ENCODE data around the gene VGLL4. TPM values are rescaled to one million over a fixed set of nuclear protein-coding genes. Genes with fewer than 3 reads are reported as not detected.

The VGLL4 gene
- total RNA-seq, 1 experiment from 2014 or later: 26.9 TPM

DNA sequence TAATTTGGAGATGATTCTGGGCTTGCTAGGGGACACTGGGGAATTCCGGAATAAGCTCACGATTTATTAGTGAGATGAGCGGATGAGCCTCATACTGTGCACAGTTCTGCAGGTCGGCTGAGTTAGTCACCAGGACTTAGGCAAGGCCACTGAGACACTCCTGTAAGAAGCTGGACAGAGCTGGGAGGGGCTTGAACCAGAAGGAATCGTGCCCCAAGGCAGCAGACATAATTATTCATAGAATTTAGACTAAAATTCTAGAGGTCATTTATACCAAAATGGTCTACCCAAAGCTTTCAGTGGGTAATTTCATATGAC lies 121.4 kb downstream of the VGLL4 start:
- H3K9me3 ChIP-seq (ENCODE audit: control insufficient read depth in 1 of 2, insufficient read depth in 1 of 2, low read depth in 1 of 2, low read length in 2 of 2): no peaks in the 10 kb centered on the region
- H3K9me2 ChIP-seq (ENCODE audit: insufficient read depth): no peaks in the 10 kb centered on the region
- H3K79me2 ChIP-seq (ENCODE audit: insufficient read depth, low read length): no peaks in the 10 kb centered on the region
- CTCF ChIA-PET: no interaction called here
- H3K4me1 ChIP-seq (ENCODE audit: control insufficient read depth in 1 of 2, insufficient read depth in 2 of 2, low read length in 2 of 2): peaks cover 7 to 14% of the 10 kb centered on the region in 2 experiments; a peak in 2 of 4 replicates
- DNase-seq (ENCODE audit: low read depth, low spot score) (no peak), ATAC-seq (no peak)
- no peak for TF ChIP-seq SP1 (IDR thresholded peaks at IDR 0.05; ENCODE audit: low read depth)
- no peak for TF ChIP-seq ZFX (IDR thresholded peaks at IDR 0.05)
- TF ChIP-seq, protein P1, sequence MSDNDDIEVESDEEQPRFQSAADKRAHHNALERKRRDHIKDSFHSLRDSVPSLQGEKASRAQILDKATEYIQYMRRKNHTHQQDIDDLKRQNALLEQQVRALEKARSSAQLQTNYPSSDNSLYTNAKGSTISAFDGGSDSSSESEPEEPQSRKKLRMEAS (IDR thresholded peaks at IDR 0.05): no peak
- TF ChIP-seq, protein P2, sequence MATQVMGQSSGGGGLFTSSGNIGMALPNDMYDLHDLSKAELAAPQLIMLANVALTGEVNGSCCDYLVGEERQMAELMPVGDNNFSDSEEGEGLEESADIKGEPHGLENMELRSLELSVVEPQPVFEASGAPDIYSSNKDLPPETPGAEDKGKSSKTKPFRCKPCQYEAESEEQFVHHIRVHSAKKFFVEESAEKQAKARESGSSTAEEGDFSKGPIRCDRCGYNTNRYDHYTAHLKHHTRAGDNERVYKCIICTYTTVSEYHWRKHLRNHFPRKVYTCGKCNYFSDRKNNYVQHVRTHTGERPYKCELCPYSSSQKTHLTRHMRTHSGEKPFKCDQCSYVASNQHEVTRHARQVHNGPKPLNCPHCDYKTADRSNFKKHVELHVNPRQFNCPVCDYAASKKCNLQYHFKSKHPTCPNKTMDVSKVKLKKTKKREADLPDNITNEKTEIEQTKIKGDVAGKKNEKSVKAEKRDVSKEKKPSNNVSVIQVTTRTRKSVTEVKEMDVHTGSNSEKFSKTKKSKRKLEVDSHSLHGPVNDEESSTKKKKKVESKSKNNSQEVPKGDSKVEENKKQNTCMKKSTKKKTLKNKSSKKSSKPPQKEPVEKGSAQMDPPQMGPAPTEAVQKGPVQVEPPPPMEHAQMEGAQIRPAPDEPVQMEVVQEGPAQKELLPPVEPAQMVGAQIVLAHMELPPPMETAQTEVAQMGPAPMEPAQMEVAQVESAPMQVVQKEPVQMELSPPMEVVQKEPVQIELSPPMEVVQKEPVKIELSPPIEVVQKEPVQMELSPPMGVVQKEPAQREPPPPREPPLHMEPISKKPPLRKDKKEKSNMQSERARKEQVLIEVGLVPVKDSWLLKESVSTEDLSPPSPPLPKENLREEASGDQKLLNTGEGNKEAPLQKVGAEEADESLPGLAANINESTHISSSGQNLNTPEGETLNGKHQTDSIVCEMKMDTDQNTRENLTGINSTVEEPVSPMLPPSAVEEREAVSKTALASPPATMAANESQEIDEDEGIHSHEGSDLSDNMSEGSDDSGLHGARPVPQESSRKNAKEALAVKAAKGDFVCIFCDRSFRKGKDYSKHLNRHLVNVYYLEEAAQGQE (IDR thresholded peaks at IDR 0.05; ENCODE audit: low read depth): no peak
- no peak for TF ChIP-seq YY1 (IDR thresholded peaks at IDR 0.05; ENCODE audit: extremely low read depth, insufficient replicate concordance, low read depth, low read length)
- TF ChIP-seq CBX3 (IDR thresholded peaks at IDR 0.05; ENCODE audit: low read depth): no peak
- no peak for TF ChIP-seq EZH2 (IDR thresholded peaks at IDR 0.05)
- TF ChIP-seq SIN3A (IDR thresholded peaks at IDR 0.05; ENCODE audit: low read depth): no peak
- no peak for TF ChIP-seq POLR2AphosphoS5 (IDR thresholded peaks at IDR 0.05; ENCODE audit: low read depth, low read length)
- no peak for TF ChIP-seq SRF (IDR thresholded peaks at IDR 0.05; ENCODE audit: low read depth)
- no peak for TF ChIP-seq FOSL1 (IDR thresholded peaks at IDR 0.05; ENCODE audit: low read depth)
- TF ChIP-seq, protein P3, sequence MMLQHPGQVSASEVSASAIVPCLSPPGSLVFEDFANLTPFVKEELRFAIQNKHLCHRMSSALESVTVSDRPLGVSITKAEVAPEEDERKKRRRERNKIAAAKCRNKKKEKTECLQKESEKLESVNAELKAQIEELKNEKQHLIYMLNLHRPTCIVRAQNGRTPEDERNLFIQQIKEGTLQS (IDR thresholded peaks at IDR 0.05): no peak
- no peak for TF ChIP-seq RAD21 (IDR thresholded peaks at IDR 0.05; ENCODE audit: low read depth)
- H3K9ac ChIP-seq (ENCODE audit: low read length): no peak overlapping the region
- H3K4me2 ChIP-seq (ENCODE audit: low read length): no peak overlapping the region
- H3K4me3 ChIP-seq (replicated peaks in 1 of 2; ENCODE audit: low read depth in 1 of 2, low read length in 2 of 2): no peak overlapping the region
- H3K27me3 ChIP-seq (ENCODE audit: insufficient read depth, low read length): no peaks in the 10 kb centered on the region
- H3K27ac ChIP-seq (ENCODE audit: low read depth, low read length): no peak overlapping the region
- no TSS peak for BruUV-seq (replicated peaks)
- no peak overlapping the region for H2AFZ ChIP-seq (ENCODE audit: low read depth, low read length, poor library complexity, severe bottlenecking)
- H4K20me1 ChIP-seq (ENCODE audit: insufficient read depth): no peaks in the 10 kb centered on the region
- POLR2A ChIA-PET: no interaction called here
- H3K36me3 ChIP-seq (ENCODE audit: control insufficient read depth in 1 of 2, insufficient read depth in 2 of 2, low read length in 2 of 2): no peaks in the 10 kb centered on the region
- intact Hi-C loops (cut with micrococcal nuclease): no loop called here
- RAD21 ChIA-PET (ENCODE audit: low non-redundant PET in 1 of 2, low total read pairs in 2 of 2, uncharacterized antibody in 2 of 2, unreplicated experiment in 2 of 2): no interaction called here
